ENCODE measurements around the gene PACRG. TPM values are rescaled to one million over a fixed set of nuclear protein-coding genes. Genes with fewer than 3 reads are reported as not detected.

The PACRG gene
- total and polyA plus RNA-seq, 2 experiments from 2014 or later = 0.17 to 0.68 TPM

DNA sequence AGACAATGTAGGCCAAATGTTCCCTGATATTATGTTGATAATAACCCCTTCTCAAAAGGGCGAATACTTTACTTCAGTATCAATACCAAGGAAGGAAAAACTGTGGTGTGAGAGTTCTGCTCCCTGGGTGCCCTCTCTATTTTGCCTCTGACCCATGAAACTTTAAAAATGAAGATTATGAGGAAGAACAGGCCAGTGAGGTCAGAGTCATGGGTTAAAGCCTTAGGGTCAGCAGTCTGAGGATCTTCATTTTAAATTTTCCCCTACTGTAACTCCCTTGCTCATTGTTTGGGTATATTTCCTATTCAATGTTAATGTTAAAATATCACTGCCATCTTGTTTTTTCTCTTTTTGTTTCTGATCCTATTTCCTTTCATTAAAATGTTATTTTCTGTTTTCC, 48.1 kb upstream of the PACRG start:
- Mint-ChIP-seq H3K4me3 (no peak overlapping the region), H3K36me3 (ENCODE audit: low read depth) (no peaks in the 10 kb centered on the region), H3K4me1 (peaks cover 4% of the 10 kb centered on the region; the same call in 1 of the 3 replicates), H3K9me3 (no peaks in the 10 kb centered on the region), H3K27ac (no peak overlapping the region), H3K27me3 (ENCODE audit: insufficient read depth, low read depth, poor library complexity) (no peaks in the 10 kb centered on the region)
- Histone ChIP-seq H3K9me2 (ENCODE audit: insufficient read depth) (no peaks in the 10 kb centered on the region), H2AFZ (no peak overlapping the region), H3K4me2 (no peak overlapping the region), H3K4me3 (no peak overlapping the region), H3F3A (replicated peaks; ENCODE audit: low read depth) (no peaks in the 10 kb centered on the region), H3K4me1 (ENCODE audit: insufficient read depth) (no peaks in the 10 kb centered on the region), H3K36me3 (ENCODE audit: insufficient read depth) (no peaks in the 10 kb centered on the region), H3K27me3 (ENCODE audit: insufficient read depth) (no peaks in the 10 kb centered on the region), H4K20me1 (replicated peaks; ENCODE audit: insufficient read depth) (no peaks in the 10 kb centered on the region), H3K79me2 (replicated peaks; ENCODE audit: insufficient read depth) (no peaks in the 10 kb centered on the region), H3K27ac (ENCODE audit: low read depth) (no peak overlapping the region)
- TF ChIP-seq EZH2 (IDR thresholded peaks at IDR 0.05; ENCODE audit: low read depth, unreplicated experiment) = no peak
- TF ChIP-seq NANOG (IDR thresholded peaks at IDR 0.05; ENCODE audit: borderline replicate concordance) = no peak
- TF ChIP-seq, protein P1, sequence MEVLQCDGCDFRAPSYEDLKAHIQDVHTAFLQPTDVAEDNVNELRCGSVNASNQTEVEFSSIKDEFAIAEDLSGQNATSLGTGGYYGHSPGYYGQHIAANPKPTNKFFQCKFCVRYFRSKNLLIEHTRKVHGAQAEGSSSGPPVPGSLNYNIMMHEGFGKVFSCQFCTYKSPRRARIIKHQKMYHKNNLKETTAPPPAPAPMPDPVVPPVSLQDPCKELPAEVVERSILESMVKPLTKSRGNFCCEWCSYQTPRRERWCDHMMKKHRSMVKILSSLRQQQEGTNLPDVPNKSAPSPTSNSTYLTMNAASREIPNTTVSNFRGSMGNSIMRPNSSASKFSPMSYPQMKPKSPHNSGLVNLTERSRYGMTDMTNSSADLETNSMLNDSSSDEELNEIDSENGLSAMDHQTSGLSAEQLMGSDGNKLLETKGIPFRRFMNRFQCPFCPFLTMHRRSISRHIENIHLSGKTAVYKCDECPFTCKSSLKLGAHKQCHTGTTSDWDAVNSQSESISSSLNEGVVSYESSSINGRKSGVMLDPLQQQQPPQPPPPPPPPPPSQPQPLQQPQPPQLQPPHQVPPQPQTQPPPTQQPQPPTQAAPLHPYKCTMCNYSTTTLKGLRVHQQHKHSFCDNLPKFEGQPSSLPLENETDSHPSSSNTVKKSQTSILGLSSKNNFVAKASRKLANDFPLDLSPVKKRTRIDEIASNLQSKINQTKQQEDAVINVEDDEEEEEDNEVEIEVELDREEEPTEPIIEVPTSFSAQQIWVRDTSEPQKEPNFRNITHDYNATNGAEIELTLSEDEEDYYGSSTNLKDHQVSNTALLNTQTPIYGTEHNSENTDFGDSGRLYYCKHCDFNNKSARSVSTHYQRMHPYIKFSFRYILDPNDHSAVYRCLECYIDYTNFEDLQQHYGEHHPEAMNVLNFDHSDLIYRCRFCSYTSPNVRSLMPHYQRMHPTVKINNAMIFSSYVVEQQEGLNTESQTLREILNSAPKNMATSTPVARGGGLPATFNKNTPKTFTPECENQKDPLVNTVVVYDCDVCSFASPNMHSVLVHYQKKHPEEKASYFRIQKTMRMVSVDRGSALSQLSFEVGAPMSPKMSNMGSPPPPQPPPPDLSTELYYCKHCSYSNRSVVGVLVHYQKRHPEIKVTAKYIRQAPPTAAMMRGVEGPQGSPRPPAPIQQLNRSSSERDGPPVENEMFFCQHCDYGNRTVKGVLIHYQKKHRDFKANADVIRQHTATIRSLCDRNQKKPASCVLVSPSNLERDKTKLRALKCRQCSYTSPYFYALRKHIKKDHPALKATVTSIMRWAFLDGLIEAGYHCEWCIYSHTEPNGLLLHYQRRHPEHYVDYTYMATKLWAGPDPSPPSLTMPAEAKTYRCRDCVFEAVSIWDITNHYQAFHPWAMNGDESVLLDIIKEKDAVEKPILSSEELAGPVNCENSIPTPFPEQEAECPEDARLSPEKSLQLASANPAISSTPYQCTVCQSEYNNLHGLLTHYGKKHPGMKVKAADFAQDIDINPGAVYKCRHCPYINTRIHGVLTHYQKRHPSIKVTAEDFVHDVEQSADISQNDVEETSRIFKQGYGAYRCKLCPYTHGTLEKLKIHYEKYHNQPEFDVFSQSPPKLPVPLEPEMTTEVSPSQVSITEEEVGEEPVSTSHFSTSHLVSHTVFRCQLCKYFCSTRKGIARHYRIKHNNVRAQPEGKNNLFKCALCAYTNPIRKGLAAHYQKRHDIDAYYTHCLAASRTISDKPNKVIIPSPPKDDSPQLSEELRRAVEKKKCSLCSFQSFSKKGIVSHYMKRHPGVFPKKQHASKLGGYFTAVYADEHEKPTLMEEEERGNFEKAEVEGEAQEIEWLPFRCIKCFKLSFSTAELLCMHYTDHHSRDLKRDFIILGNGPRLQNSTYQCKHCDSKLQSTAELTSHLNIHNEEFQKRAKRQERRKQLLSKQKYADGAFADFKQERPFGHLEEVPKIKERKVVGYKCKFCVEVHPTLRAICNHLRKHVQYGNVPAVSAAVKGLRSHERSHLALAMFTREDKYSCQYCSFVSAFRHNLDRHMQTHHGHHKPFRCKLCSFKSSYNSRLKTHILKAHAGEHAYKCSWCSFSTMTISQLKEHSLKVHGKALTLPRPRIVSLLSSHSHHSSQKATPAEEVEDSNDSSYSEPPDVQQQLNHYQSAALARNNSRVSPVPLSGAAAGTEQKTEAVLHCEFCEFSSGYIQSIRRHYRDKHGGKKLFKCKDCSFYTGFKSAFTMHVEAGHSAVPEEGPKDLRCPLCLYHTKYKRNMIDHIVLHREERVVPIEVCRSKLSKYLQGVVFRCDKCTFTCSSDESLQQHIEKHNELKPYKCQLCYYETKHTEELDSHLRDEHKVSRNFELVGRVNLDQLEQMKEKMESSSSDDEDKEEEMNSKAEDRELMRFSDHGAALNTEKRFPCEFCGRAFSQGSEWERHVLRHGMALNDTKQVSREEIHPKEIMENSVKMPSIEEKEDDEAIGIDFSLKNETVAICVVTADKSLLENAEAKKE (CRISPR knock-in tag; IDR thresholded peaks at IDR 0.05) = no peak
- no peak for TF ChIP-seq ZNF114 (CRISPR knock-in tag; IDR thresholded peaks at IDR 0.05)
- no peak for TF ChIP-seq POLR2AphosphoS5 (IDR thresholded peaks at IDR 0.05; ENCODE audit: low read depth)
- TF ChIP-seq STAT1 (IDR thresholded peaks at IDR 0.05; ENCODE audit: unreplicated experiment) = no peak
- no peak for TF ChIP-seq ZNF331 (CRISPR knock-in tag; IDR thresholded peaks at IDR 0.05; ENCODE audit: low read depth)
- ATAC-seq (no peak), DNase-seq (ENCODE audit: low spot score) (no peak)

GRCh38 chr6:162680367-162680766, 47.4 kb upstream of the PACRG start:
- Histone ChIP-seq H4K20me1 (replicated peaks; ENCODE audit: insufficient read depth) (no peaks in the 10 kb centered on the region), H3K4me2 (no peak overlapping the region), H3K36me3 (ENCODE audit: insufficient read depth) (no peaks in the 10 kb centered on the region), H3F3A (replicated peaks; ENCODE audit: low read depth) (no peaks in the 10 kb centered on the region), H3K27ac (ENCODE audit: low read depth) (no peak overlapping the region), H3K27me3 (ENCODE audit: insufficient read depth) (no peaks in the 10 kb centered on the region), H3K4me3 (no peak overlapping the region), H3K9me2 (ENCODE audit: insufficient read depth) (no peaks in the 10 kb centered on the region), H2AFZ (no peak overlapping the region), H3K79me2 (replicated peaks; ENCODE audit: insufficient read depth) (no peaks in the 10 kb centered on the region), H3K4me1 (ENCODE audit: insufficient read depth) (no peaks in the 10 kb centered on the region)
- Mint-ChIP-seq H3K36me3 (ENCODE audit: low read depth) (no peaks in the 10 kb centered on the region), H3K9me3 (no peaks in the 10 kb centered on the region), H3K27me3 (ENCODE audit: insufficient read depth, low read depth, poor library complexity) (no peaks in the 10 kb centered on the region), H3K4me3 (no peak overlapping the region), H3K27ac (no peak overlapping the region), H3K4me1 (peaks cover 4% of the 10 kb centered on the region; the same call in 1 of the 3 replicates)
- ATAC-seq (no peak), DNase-seq (ENCODE audit: low spot score) (no peak)
- TF ChIP-seq CTCF (conservative IDR thresholded peaks at IDR 0.05; ENCODE audit: low read depth in 2 of 2) = no peak
- no peak for TF ChIP-seq NANOG (IDR thresholded peaks at IDR 0.05; ENCODE audit: borderline replicate concordance)
